C4-2B (cell line): ENCODE measurements around the gene CNTD1.

Experiments
- CTCF ChIP-seq: fragments of 450-650 bp; conservative IDR thresholded peaks from 2 replicates; pipeline ENCODE4 v1.5.1; 2017; ENCODE audit warnings: mild to moderate bottlenecking
- ZFX ChIP-seq: fragments of 450-650 bp; IDR thresholded peaks from 2 replicates; pipeline ENCODE4 v1.6.1; 2017

- TF ChIP-seq CTCF = no peak
- no peak for TF ChIP-seq ZFX
Measured at GRCh38 chr17:42853004-42853403, 54.3 kb downstream of the CNTD1 start.
